GM06990 (cell line): Measurements from ENCODE around the gene VWA8.
"Not testable (repeated sequence)": the region's sequence is repeated elsewhere in the genome, so short reads cannot be mapped to it uniquely, and the experiment has no call there.

Source experiments
- DNase-seq: peaks from one replicate; pipeline ENCODE4 v3.0.0-alpha.2; 2011; ENCODE audit not compliant: insufficient read length; ENCODE audit errors: extremely low read depth
- H3K27me3 ChIP-seq: replicated peaks from 2 replicates; pipeline ENCODE4 v1.6.0; 2011; ENCODE audit warnings: low read length; ENCODE audit not compliant: control insufficient read depth, insufficient read depth
- H3K36me3 ChIP-seq: 2 replicates; pipeline ENCODE4 v1.5.1; 2011; ENCODE audit warnings: low read length; ENCODE audit not compliant: control insufficient read depth, insufficient read depth
- H3K4me3 ChIP-seq: replicated peaks from 2 replicates; pipeline ENCODE4 v1.5.1; 2011; ENCODE audit warnings: low read depth, mild to moderate bottlenecking, control low read depth, low read length
- CTCF ChIP-seq: IDR thresholded peaks from 2 replicates; pipeline ENCODE4 v1.5.1; 2011; ENCODE audit warnings: low read length, control low read depth, mild to moderate bottlenecking, inconsistent platforms; ENCODE audit not compliant: insufficient read depth, poor library complexity, severe bottlenecking

VWA8 gene

DNA sequence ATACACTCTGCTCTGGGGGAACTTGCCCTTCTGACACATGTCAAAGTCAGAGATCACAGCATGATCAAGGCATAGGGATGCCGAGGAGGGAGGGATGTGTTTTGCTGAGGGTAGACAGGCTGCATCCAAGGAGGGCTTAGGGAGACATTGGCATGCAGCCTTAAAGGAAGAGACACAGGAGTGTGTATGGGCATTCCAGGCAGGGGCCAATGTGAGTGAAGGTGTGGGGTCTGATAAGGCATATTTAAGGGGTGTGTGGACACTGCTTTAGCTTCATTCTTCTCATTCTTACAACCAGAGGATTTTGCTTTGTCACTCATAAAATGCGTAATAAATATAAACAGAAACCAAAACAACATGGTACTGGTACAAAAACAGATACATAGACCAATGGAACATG lies 310.2 kb downstream of the VWA8 start:
- Histone ChIP-seq H3K27me3 (no peaks in the 10 kb centered on the region), H3K4me3 (no peak overlapping the region), H3K36me3 (no peaks in the 10 kb centered on the region)
- TF ChIP-seq CTCF = no peak
- DNase-seq = no peak

GRCh38 chr13:41649659-41650058 lies 311.2 kb downstream of the VWA8 start:
- Histone ChIP-seq H3K4me3 (no peak overlapping the region), H3K27me3 (no peaks in the 10 kb centered on the region), H3K36me3 (no peaks in the 10 kb centered on the region)
- no peak for DNase-seq
- peak; percentile 12 for TF ChIP-seq CTCF

DNA sequence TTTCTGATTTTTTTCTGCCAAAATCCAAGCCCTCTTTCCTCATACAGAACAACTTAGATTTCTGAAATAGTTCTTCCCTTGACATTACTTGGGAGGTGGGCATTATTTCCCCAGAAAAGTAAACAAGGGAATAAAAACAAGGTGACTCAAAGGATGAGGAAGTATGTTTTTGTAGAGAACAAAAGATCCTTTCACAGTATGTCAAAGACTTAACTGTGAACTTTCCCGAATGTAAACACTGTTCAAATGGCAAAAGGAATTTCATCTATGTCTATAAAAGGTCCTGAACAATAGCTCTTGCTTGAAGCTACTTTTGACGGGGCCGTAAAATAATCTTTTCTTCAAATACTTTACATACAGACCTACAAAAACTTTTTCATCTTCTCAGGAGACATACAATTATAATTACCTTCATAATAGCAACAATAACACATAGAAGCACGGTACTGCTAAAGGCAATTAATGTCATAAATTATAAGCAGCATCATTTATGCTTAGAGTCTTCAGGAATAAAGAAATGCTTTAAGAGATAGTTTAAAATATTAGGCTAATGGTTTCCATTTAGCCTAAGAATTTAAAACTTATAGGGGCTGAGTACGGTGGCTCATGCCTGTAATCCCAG lies 312.5 kb downstream of the VWA8 start:
- no peak for TF ChIP-seq CTCF
- H3K36me3 ChIP-seq = no peaks in the 10 kb centered on the region
- H3K4me3 ChIP-seq = no peak overlapping the region
- no peaks in the 10 kb centered on the region for H3K27me3 ChIP-seq
- DNase-seq = no peak

DNA sequence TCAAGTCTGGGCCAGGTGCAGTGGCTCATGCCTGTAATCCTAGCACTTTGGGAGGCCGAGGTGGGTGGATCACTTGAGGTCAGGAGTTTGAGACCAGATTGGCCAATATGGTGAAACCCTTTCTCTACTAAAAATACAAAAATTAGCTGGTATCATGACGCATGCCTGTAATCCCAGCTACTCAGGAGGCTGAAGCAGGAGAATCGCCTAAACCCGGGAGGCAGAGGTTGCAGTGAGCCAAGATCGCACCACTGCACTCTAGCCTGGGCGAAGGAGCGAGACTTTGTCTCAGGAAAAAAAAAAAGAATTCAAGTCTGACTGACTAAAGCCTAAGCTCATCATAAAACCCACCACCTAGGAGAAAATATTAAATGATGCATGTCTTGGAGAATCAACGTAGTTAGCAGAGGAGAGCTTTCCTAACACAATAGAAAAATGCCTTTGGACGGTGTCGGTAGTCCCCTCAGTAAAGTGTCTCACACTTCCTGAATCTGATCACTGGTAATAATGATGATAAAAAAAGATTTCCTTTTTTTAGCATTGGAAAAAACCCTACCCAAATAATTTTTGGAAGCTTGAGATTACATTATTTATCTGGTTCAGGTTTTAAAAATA lies 313.1 kb downstream of the VWA8 start:
- not testable (repeated sequence) for H3K27me3 ChIP-seq, H3K4me3 ChIP-seq, DNase-seq, H3K36me3 ChIP-seq

DNA sequence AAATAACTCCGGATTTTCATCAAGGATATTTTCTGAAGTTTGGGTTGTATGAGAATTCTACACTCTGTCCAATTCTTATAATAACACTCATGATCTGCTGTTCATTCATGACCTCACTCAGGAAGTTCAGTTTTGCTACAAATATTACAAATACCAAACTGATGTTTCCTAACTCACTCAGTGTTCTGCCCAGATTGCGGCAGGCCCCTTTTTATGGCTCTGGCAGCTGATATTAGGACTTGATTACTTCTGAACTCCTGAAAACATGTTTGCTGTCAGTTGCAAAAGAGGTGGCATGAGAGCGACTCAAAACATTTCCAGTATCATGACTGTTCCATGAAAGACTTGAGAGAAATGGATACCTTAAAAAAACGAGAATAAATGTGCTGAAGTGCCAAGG lies 315.6 kb downstream of the VWA8 start:
- no peaks in the 10 kb centered on the region for H3K36me3 ChIP-seq
- no peak for TF ChIP-seq CTCF
- H3K4me3 ChIP-seq = no peak overlapping the region
- no peaks in the 10 kb centered on the region for H3K27me3 ChIP-seq
- DNase-seq = no peak

DNA sequence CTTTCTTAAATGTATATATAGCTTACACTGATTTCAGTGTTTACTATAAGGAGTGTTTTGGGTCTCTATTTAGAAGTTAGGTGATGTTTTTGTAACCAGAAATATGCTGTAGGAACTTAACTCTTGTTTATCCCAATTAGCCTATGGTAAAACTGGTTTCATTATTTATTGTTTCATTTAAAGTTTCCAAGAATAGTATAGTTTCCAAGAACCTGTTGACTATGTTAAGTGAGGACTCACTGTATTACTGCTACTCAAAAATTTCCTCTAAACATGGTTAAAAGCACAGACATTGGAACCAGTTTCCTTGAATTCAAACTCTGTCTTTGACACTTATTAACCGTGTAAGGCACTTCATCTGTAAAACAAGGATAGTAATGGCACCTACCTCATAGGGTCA lies 316.2 kb downstream of the VWA8 start:
- DNase-seq = no peak
- Histone ChIP-seq H3K4me3 (no peak overlapping the region), H3K27me3 (no peaks in the 10 kb centered on the region), H3K36me3 (no peaks in the 10 kb centered on the region)
- TF ChIP-seq CTCF = no peak
